ENCODE measurements around the gene XYLT1. TPM values are rescaled to one million over a fixed set of nuclear protein-coding genes. Genes with fewer than 3 reads are reported as not detected.
A peak's percentile ranks its signal among the peaks of the same experiment; 100 is the strongest.

Gene XYLT1
- total RNA-seq, 1 experiment from 2014 or later = 8.3 TPM

DNA sequence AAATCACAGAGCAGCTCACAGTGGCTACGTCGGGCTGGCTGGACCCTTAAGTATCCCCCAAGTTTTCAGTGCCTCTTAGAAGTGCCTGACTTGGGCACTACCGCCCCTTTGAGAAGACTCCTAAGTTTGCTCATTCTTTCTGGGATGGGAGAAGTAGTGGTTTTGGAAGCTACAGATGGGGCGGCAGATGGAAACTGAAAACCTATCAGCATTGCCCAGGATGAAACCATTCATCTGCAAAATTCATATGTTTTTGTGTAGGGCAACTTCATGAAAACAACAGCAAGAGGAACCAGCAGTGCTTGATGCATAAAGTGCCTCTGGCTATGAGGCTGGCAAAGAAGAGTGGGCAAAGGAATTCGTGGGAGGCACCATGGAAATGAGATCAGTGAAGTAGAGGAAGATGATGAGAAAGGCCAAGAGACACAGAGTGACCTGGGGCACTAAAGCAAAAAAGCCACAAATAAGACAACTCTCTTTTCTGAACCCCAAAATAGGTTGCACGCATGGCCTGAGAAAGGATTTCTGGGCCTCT lies 277.1 kb downstream of the XYLT1 start:
- DNase-seq (ENCODE audit: low spot score) = no peak

DNA sequence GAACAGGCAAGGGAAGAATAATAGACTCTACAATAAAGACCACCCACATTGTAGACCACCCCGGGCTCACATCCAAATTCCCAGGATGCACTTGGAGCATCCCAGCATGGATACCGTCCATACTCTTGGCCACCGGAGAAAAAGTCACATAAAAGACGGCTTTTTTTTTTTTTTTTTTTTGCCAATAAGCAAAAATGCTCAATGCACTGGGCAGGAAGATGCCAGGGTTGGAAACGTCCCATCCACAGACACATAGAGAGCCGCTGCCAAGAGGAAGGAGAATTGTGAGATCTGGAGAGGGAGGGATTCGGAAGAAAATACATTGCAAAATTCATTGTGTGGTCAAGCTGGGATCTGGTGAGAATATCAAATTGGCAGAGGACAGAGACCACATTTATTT lies 286.7 kb downstream of the XYLT1 start:
- no peak for DNase-seq (ENCODE audit: low spot score)

DNA sequence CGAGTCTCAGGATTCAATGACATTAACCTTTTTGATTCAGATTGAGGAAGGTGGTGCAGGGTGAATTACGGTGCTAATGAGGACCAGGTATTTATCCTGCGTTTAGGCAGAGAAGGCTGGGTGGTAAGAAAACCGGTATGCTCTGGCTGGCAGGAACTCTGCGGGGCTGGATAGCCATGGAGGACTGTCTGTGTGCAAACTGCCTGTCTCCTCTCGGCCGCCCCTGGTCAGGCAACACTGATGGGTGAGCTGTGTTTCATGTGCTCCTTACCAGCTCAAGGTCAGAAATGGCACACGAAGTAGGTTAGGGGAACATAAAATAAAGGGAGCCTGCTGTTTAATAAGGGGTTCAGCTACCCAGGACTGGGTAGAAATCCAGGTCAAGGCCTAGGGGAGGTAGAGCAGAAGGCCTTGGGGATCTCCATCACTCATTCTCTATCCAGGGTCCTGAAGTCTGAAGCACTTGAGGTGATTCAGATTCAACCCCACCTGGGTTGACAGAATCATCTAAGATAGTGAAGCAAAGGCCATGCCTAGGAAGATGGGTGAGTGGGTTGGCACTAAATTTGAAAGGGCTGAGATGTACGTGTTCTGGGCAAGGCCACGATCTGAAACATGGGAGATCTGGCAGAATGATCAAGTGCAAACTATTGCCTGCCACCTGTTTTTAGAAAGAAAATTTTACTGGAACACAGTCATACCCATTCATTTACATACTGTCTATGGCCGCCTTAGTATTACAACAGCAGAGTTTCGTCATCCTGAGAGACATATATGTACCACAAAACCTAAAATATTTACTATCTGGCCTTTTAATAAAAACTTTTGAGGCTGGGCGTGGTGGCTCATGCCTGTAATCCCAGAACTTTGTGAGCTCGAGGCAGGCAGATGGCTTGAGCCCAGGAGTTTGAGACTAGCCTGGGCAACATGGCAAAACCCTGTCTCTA lies 292.5 kb downstream of the XYLT1 start:
- no peak for DNase-seq (ENCODE audit: low spot score)

GRCh38 chr16:17177242-17177958 lies 293.4 kb downstream of the XYLT1 start:
- DNase-seq (ENCODE audit: low spot score) = no peak

DNA sequence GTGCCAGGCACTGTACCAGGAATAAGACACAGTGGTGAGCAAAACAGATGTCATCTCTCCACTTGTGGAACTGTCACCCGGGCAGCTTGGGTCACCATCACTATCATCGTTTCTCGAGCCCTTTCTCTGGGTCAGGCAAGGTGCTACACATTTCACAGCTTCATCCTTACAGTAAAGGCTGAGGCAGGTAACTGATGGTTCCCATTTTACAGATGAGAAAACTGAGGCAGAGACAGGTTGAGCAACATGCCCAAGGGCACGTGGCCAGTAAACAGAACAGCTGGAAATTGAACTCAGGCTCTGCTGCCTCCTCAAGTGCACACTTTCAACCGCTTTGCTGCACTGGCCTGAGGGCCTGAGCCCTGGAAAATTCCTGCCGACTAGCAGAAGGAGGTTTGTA lies 294.6 kb downstream of the XYLT1 start:
- DNase-seq (ENCODE audit: low spot score) = no peak

DNA sequence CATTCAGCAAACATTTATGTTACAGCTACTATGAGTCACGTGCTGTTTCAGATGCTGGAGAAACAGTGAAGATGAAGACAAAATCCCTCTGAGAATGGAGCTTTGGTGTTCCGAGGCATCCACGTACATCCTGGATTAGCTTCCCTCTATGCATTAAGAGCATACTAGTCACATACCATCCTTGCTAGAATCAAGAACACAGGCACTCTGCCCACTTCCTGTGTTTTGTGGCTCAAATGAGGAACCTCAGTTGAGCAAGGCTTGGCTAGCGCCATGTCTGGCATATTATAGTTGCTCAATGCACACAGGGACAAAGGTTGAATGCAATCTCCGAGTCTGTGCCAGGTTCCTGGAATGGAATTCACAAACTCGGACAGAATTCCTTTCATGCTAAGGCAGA lies 297.5 kb downstream of the XYLT1 start:
- DNase-seq (ENCODE audit: low spot score) = peak; percentile 13

GRCh38 chr16:17171250-17172143 lies 299.3 kb downstream of the XYLT1 start:
- DNase-seq (ENCODE audit: low spot score) = no peak

DNA sequence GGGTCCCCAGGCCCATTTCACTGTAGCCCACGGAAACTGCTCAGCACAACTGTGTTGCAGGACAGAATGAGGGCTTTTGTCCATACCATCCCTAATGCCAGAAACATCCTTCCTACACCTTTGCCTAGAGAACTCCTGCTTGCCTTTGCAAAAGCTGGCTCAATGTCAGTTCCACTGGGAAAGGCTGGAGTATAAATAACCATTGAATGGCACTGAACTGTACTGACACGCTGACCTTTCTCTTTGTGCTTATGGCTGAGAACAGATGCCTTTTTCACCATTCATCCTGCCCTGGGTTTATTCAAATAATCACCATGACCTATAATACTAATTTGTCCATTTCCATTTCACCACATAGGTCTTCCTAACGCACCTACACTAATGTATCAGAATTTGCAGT lies 300.3 kb downstream of the XYLT1 start:
- no peak for DNase-seq (ENCODE audit: low spot score)

DNA sequence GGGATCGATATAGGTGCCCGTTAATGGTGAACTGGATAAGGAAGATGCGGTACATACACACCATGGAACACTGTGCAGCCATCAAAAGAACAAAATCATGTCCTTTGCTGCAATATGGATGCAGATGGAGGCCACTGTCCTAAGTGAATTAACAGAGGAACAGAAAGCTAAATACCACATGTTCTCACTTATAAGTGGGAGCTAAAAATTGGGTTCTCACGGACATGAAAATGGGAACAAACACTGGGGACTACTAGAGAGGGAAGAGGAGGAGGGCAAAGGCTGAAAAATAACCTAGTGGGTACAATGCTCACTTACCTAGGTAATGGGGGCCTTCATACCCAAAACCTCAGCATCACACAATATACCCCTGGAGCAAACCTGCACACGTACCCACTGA lies 302.6 kb downstream of the XYLT1 start:
- DNase-seq (ENCODE audit: low spot score) = no peak

- no peak for DNase-seq (ENCODE audit: low spot score)
Measured at GRCh38 chr16:17166095-17166494, 304.7 kb downstream of the XYLT1 start.

- no peak for DNase-seq (ENCODE audit: low spot score)
Measured at GRCh38 chr16:17162560-17162959, 308.2 kb downstream of the XYLT1 start.

DNA sequence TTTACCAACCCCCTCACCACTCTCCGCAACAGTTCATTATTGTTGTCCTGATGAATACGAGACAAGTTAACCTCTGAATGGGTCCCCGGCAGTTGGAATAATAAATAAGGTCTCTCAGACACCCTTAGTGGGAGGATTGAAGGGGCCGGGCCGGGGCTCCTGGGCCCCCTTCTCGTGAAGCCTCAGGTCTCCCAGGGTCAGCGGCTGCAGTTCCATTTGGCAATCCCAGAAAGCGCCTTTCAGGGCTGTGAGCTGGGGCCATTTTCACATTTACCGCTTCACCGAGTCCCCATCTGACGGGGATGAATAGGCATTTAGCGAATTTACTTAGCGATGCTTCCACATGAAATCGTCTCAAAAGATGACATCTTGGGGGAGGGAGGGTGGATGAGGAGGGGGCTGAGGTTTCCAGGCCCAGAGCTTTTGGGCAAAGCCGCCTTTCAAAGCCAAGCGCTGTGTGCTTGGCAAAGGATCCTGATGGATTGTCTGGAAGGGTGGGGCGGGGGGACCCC lies 309.8 kb downstream of the XYLT1 start:
- no peak for DNase-seq (ENCODE audit: low spot score)

DNA sequence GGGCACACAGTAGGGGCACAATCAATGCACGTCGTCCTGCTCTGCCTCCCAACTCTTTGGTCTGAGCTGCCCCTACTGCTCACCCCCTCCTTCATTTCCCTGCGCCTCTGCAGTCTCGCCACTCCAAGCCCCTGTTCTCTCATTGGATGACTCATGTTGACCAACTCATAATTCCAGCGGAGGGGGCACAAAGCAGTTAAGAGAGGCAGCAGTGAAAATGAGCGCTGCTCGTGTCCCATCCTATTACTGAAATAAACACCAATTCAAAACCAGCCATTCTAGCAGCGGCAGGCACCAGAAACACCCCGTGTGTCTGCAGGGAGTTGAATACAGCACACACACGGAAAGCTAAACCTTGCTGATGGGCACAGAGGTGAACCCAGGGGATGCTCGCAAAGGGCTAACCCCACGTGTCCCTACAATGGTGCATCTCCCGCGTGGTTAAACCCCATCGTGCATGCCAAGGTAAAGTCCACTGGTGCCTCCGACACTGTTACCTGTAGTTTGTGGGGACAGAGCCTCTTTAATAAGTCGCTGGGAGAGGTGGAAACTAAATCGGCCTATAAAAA lies 310.4 kb downstream of the XYLT1 start:
- DNase-seq (ENCODE audit: low spot score) = no peak

DNA sequence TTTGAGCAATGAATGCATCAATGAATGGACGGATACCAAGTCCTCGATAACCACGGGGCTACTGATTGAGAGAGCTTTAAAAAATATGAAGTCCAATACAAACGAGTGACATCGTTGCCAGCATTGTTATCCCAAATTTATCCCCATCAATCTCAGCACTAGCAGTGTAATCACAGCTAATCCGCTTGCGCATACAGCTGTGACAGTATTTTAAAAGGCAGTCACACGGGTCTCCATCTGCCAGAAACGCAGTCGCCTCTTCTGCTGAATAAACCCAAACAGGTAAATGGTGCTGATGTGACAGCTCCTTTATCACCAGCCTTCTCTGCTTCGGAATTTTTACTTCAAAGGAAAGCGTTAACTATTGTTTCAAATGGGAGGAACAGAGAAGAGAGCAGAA lies 311.1 kb downstream of the XYLT1 start:
- DNase-seq (ENCODE audit: low spot score) = no peak

- DNase-seq (ENCODE audit: low spot score) = no peak
Measured at GRCh38 chr16:17155936-17156335, 314.8 kb downstream of the XYLT1 start.

DNA sequence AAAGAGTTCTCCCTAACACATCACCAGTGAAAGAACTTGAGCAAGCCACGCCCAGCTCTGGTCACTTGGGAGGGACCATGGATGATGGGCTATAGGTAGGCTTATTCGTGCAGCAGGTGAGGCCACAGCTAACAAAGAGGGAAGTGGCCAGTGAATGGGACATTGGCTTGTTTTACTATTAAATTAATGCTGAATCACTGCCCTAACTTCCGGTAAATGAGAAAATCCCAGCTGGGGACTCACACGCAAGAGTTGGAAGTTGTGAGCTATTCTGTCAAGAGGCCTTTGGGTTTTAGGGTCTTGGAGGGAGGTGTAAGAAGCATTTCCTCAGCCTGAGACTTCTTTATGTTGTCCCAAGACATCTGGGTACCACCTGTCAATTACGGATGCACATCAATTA lies 315.3 kb downstream of the XYLT1 start:
- no peak for DNase-seq (ENCODE audit: low spot score)

DNA sequence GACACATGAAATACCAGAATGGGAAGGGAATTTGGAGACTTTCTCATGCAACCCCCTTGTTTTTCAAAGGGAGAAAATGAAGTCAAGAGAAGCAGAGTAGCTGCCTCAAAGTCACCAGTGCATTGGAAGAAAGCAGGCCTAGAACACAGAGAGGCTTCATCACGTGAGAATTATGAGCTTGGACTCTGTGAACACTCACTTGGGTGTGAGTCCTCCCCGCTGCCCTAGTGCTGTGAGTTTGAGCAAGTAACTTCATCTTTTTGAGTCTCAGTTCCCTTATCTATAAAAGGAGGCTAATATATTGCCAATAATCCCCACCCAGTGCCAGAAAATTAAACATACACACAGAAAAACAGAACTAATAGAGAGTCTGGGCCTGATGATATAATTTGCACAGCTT lies 315.8 kb downstream of the XYLT1 start:
- DNase-seq (ENCODE audit: low spot score) = no peak

DNA sequence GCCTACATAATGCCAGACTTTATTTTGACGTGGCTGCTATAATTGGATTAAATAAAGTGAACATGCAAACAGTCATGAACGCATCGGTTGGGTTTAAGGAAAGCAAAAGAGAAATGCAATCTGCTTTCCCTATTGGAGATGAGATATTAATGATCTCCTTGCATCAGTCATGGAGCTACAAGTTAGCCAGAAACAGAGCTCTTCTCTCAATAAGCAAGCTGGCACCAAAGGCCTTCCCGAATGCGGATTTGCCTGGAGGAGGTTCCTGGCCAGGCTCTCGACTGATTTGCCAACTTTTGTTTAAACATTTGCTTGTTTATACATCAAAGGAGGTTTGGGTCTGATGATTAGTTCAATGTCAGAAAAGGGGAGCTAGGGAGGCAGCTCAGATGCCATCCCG lies 318.4 kb downstream of the XYLT1 start:
- no peak for DNase-seq (ENCODE audit: low spot score)

DNA sequence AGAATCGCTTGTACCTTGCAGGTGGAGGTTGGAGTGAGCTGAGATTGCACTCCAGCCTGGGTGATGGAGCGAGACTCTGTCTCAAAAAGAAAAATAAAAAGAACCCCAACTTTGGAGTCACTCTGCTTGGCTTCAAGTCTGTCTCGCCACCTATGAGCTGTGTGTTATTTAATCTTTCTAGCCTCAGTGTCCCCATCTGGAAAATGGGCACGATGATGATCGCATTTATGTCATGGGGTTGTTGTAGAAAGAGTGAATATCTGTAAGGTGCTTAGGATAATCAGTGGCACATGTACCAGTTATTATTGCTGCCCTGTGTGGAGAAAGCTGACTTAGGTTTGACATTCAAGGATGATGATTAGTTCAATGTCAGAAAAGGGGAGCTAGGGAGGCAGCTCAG lies 319.4 kb downstream of the XYLT1 start:
- DNase-seq (ENCODE audit: low spot score) = no peak

- DNase-seq (ENCODE audit: low spot score) = no peak
Measured at GRCh38 chr16:17149904-17150483, 320.8 kb downstream of the XYLT1 start.

GRCh38 chr16:17147942-17148341 lies 322.8 kb downstream of the XYLT1 start:
- no peak for DNase-seq (ENCODE audit: low spot score)

Measured in H4 (cell line).